HepG2 (cell line): ENCODE data around the gene TREM1. TPM values are rescaled to one million over a fixed set of nuclear protein-coding genes. Genes with fewer than 3 reads are reported as not detected.

Source experiments
- ATAC-seq: fragments of 200-7000 bp; cut with Tn5 transposase; 3 replicates; pipeline ENCODE4 v1.9.1; 2020; ENCODE audit warnings: mild to moderate bottlenecking, moderate library complexity
- BruUV-seq: library from RNA; stranded (reverse); fragments of 400-500 nt; replicated peaks from 2 replicates; lab custom pipeline; 2021; lab: Mats Ljungman, UMichigan
- CTCF ChIA-PET: fragments of 300-600 bp; formaldehyde crosslinking; extraction: SDS; loops from one replicate; lab custom pipeline; 2021; ENCODE audit warnings: low total read pairs, inconsistent platforms, low intra/inter-chr PET ratio; lab: Yijun Ruan, JAX
- POLR2A ChIA-PET: fragments of 350-600 bp; sonication (Branson Sonifier 250); formaldehyde crosslinking; loops from one replicate; lab custom pipeline; 2020; ENCODE audit warnings: antibody characterized with exemption, inconsistent platforms; lab: Yijun Ruan, JAX
- DNase-seq: peaks from one replicate; pipeline ENCODE4 v3.0.0-alpha.2; 2015; ENCODE audit warnings: low spot score
- FAIRE-seq: peaks from 3 replicates; lab custom pipeline; 2011; peaks lifted over from hg19 to GRCh38; lab: Jason Lieb, UNC
- H2AFZ ChIP-seq: one replicate; pipeline ENCODE4 v1.6.1; 2011; ENCODE audit warnings: low read length, inconsistent platforms
- H3K27ac ChIP-seq: fragments of 300-600 bp; 3 replicates; pipeline ENCODE4 v1.8.0; 2011; ENCODE audit warnings: mixed run types, mild to moderate bottlenecking, mixed read lengths, low read length, inconsistent platforms; ENCODE audit not compliant: insufficient read depth; ENCODE audit errors: extremely low read length
- H3K27me3 ChIP-seq, 2 experiments: fragments of 200-600 bp in 1 of 2; 2 replicates in 1 of 2; 3 replicates in 1 of 2; pipeline versions ENCODE4 v1.6.0 to v1.8.0; 2011; ENCODE audit warnings: low read length in 2 of 2, mild to moderate bottlenecking in 2 of 2, moderate library complexity in 2 of 2, inconsistent platforms in 1 of 2; ENCODE audit not compliant: insufficient read depth in 2 of 2, control insufficient read depth in 1 of 2
- H3K36me3 ChIP-seq, 2 experiments: fragments of 200-600 bp in 1 of 2; replicated peaks in 1 of 2; 2 replicates in 1 of 2; 3 replicates in 1 of 2; pipeline versions ENCODE4 v1.5.1 to v1.8.0; 2011; ENCODE audit warnings: low read length in 2 of 2, inconsistent platforms in 1 of 2; ENCODE audit not compliant: insufficient read depth in 2 of 2, control insufficient read depth in 1 of 2
- H3K4me1 ChIP-seq: 2 replicates; pipeline ENCODE4 v1.5.1; 2012; ENCODE audit warnings: low read length, inconsistent platforms; ENCODE audit not compliant: insufficient read depth
- H3K4me2 ChIP-seq: 2 replicates; pipeline ENCODE4 v1.6.0; 2011; ENCODE audit warnings: low read depth, low read length, inconsistent platforms
- H3K4me3 ChIP-seq, 3 experiments: fragments of 200-600 bp in 1 of 3; sonication (generic), shearing (Covaris generic) in 1 of 3; replicated peaks in 1 of 3; 2 replicates each; pipeline ENCODE4 v1.5.1; 2011 to 2016; ENCODE audit warnings: low read length in 3 of 3, inconsistent platforms in 2 of 3, low read depth in 2 of 3, mild to moderate bottlenecking in 2 of 3, control low read depth in 1 of 3, mixed read lengths in 1 of 3; ENCODE audit not compliant: insufficient read depth in 1 of 3
- H3K79me2 ChIP-seq: one replicate; pipeline ENCODE4 v1.6.1; 2011; ENCODE audit warnings: low read length, inconsistent platforms; ENCODE audit not compliant: insufficient read depth
- H3K9ac ChIP-seq: 2 replicates; pipeline ENCODE4 v1.6.0; 2011; ENCODE audit warnings: mild to moderate bottlenecking, low read depth, low read length, inconsistent platforms; ENCODE audit not compliant: insufficient read depth
- H3K9me3 ChIP-seq: 2 replicates; pipeline ENCODE4 v1.5.1; 2012; ENCODE audit warnings: mild to moderate bottlenecking, low read length
- H4K20me1 ChIP-seq: 2 replicates; pipeline ENCODE4 v1.6.0; 2011; ENCODE audit warnings: inconsistent platforms, mild to moderate bottlenecking, low read length, moderate library complexity; ENCODE audit not compliant: insufficient read depth
- DR1 ChIP-seq: sonication (generic); formaldehyde crosslinking; IDR thresholded peaks from 2 replicates; pipeline ENCODE4 v1.8.0; 2021; ENCODE audit warnings: mild to moderate bottlenecking, missing genetic modification reagents, inconsistent platforms
- HMG20B ChIP-seq: conservative IDR thresholded peaks from 2 replicates; pipeline ENCODE4 v1.6.1; 2016; ENCODE audit warnings: missing genetic modification reagents, missing compliant biosample characterization
- MAZ ChIP-seq, 2 experiments: sonication (generic) in 1 of 2; formaldehyde crosslinking in 1 of 2; IDR thresholded peaks; 2 replicates each; pipeline versions ENCODE4 v1.5.0 to v1.6.1; 2012 to 2020; ENCODE audit warnings: low read depth in 2 of 2, mild to moderate bottlenecking in 2 of 2, borderline replicate concordance in 1 of 2, improper control_type of control experiment in 1 of 2, low read length in 1 of 2, missing genetic modification reagents in 1 of 2, moderate library complexity in 1 of 2
- WGBS: methylation state at CpG from one replicate; pipeline ENCODE4 v1.1.6; 2017; ENCODE audit warnings: low lambda C conversion rate; 5-methylcytosine and 5-hydroxymethylcytosine counted together
- in situ Hi-C: cut with HindIII; loops from 2 replicates; pipeline ENCODE4 v1.10.0; 2017; ENCODE audit warnings: low pct_unique_long_range_greater_than_20kb; ENCODE audit not compliant: extremely low pct_ligation_motif_present
- intact Hi-C: fragments of 100-400 bp; cut with micrococcal nuclease; formaldehyde crosslinking; loops from one replicate; pipeline ENCODE4 v1.10.0; 2022; ENCODE audit not compliant: unreplicated experiment
- polyA plus RNA-seq, 8 experiments: library from polyadenylated mRNA; depleted of rRNA in 3 of 8; stranded (reverse) in 7 of 8; unstranded in 1 of 8; fragments of >200 nt; fragmentation: Illumina TruSeq in 4 of 8; extraction: Trizol in 4 of 8; gene quantifications; 2 replicates each; pipeline versions ENCODE4 v1.2.1 to v1.2.3, GENCODE V29; 2011 to 2016; ENCODE audit warnings: low read depth in 4 of 8, missing spikeins in 1 of 8, mixed read lengths in 1 of 8; ENCODE audit not compliant: insufficient read depth in 1 of 8
- total RNA-seq, 5 experiments: library from RNA; depleted of rRNA; stranded (reverse); fragments of >200 nt; fragmentation: Illumina TruSeq; extraction: Trizol; gene quantifications; 2 replicates each; pipeline ENCODE4 v1.2.3, GENCODE V29; 2016; ENCODE audit warnings: low read depth in 1 of 5
- TF ChIP-seq, protein P1 (sequence below): sonication (generic); formaldehyde crosslinking; IDR thresholded peaks from 2 replicates; pipeline ENCODE4 v1.4.0; 2020; ENCODE audit warnings: missing genetic modification reagents, borderline replicate concordance
- TF ChIP-seq, protein P2 (sequence below): sonication (generic); formaldehyde crosslinking; IDR thresholded peaks from 2 replicates; pipeline ENCODE4 v1.4.0; 2020; ENCODE audit warnings: missing genetic modification reagents

TREM1 gene
- total and polyA plus RNA-seq, 2 of the 13 experiments (the other 11 are each of a cell fraction or from before 2014, with no cell fraction given): 0.49 TPM; not detected in 1

DNA sequence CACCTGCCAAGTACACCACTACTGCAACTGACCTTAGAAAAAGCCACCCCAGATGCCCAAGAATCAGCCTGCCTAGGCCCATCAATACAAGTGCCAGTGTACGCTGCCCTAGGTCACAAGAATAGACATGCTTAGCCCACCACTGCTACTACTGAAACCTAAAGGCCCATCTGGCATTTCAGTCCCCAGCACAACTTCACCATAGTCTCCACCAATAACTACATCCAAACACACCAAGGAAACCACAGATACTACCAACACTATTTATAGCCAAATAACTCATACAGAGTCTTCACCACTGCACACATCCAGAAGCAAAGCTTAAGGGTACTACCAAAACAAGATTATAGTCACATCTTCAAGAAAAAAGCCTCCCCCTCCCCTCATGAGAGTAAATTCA is 30.1 kb downstream of the TREM1 start:
- H3K4me3 ChIP-seq: no peak overlapping the region
- H3K27me3 ChIP-seq: no peaks in the 10 kb centered on the region
- no peaks in the 10 kb centered on the region for H3K36me3 ChIP-seq
- ChIA-PET POLR2A (no interaction called here), CTCF (no interaction called here)
- intact Hi-C loops (no loop called here), in situ Hi-C loops (no loop called here)
- DNase-seq (no peak), FAIRE-seq (no peak), ATAC-seq (no peak)
- H3K79me2 ChIP-seq: no peaks in the 10 kb centered on the region
- H4K20me1 ChIP-seq: no peaks in the 10 kb centered on the region
- H3K4me2 ChIP-seq: no peak overlapping the region
- no peak overlapping the region for H3K9ac ChIP-seq
- TF ChIP-seq, protein P1, sequence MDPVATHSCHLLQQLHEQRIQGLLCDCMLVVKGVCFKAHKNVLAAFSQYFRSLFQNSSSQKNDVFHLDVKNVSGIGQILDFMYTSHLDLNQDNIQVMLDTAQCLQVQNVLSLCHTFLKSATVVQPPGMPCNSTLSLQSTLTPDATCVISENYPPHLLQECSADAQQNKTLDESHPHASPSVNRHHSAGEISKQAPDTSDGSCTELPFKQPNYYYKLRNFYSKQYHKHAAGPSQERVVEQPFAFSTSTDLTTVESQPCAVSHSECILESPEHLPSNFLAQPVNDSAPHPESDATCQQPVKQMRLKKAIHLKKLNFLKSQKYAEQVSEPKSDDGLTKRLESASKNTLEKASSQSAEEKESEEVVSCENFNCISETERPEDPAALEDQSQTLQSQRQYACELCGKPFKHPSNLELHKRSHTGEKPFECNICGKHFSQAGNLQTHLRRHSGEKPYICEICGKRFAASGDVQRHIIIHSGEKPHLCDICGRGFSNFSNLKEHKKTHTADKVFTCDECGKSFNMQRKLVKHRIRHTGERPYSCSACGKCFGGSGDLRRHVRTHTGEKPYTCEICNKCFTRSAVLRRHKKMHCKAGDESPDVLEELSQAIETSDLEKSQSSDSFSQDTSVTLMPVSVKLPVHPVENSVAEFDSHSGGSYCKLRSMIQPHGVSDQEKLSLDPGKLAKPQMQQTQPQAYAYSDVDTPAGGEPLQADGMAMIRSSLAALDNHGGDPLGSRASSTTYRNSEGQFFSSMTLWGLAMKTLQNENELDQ (CRISPR knock-in tag): no peak
- TF ChIP-seq DR1: no peak
- TF ChIP-seq MAZ (IDR thresholded peaks at IDR 0.05; ENCODE audit: borderline replicate concordance, low read depth, low read length): no peak
- TF ChIP-seq MAZ (CRISPR knock-in tag; IDR thresholded peaks at IDR 0.05; ENCODE audit: low read depth): no peak
- no peak for TF ChIP-seq HMG20B
- TF ChIP-seq, protein P2, sequence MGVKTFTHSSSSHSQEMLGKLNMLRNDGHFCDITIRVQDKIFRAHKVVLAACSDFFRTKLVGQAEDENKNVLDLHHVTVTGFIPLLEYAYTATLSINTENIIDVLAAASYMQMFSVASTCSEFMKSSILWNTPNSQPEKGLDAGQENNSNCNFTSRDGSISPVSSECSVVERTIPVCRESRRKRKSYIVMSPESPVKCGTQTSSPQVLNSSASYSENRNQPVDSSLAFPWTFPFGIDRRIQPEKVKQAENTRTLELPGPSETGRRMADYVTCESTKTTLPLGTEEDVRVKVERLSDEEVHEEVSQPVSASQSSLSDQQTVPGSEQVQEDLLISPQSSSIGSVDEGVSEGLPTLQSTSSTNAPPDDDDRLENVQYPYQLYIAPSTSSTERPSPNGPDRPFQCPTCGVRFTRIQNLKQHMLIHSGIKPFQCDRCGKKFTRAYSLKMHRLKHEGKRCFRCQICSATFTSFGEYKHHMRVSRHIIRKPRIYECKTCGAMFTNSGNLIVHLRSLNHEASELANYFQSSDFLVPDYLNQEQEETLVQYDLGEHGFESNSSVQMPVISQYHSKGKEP (CRISPR knock-in tag): no peak
- no peaks in the 10 kb centered on the region for H3K4me1 ChIP-seq
- 20% methylated on average over 1 of the region's 1 CpG for WGBS
- H2AFZ ChIP-seq: no peak overlapping the region
- no peak overlapping the region for H3K27ac ChIP-seq
- peaks cover under 1% of the 10 kb centered on the region; the same call in 1 of the 2 replicates for H3K9me3 ChIP-seq
- BruUV-seq: no TSS peak
